ENCODE data around the gene POMC.
"Not testable (repeated sequence)": the region's sequence is repeated elsewhere in the genome, so short reads cannot be mapped to it uniquely, and the experiment has no call there.

POMC gene

GRCh38 chr2:25168256-25169072 lies at the start of gene POMC:
POMC (minus strand) TSS chr2:25168580; CDS start chr2:25164772, 3,808 bp downstream.
- no peak for DNase-seq

- no peak for DNase-seq
Observed at GRCh38 chr2:25218100-25218499, 49.7 kb upstream of the POMC start.

GRCh38 chr2:25215948-25216679 lies 47.7 kb upstream of the POMC start:
- DNase-seq, result peak; percentile 89

- DNase-seq, result no peak
Observed at GRCh38 chr2:25215232-25215631, 46.9 kb upstream of the POMC start.

- no peak for DNase-seq
Observed at GRCh38 chr2:25213229-25213628, 44.8 kb upstream of the POMC start.

- DNase-seq, result not testable (repeated sequence)
Observed at GRCh38 chr2:25210923-25211322, 42.5 kb upstream of the POMC start.

GRCh38 chr2:25207078-25207545 lies 38.7 kb upstream of the POMC start:
- peak; percentile 56 for DNase-seq

- DNase-seq, result peak; percentile 47
Observed at GRCh38 chr2:25204190-25204838, 35.9 kb upstream of the POMC start.

GRCh38 chr2:25202275-25202674 lies 33.9 kb upstream of the POMC start:
- DNase-seq, result no peak

- no peak for DNase-seq
Observed at GRCh38 chr2:25201794-25202193, 33.4 kb upstream of the POMC start.

GRCh38 chr2:25201265-25201664 lies 32.9 kb upstream of the POMC start:
- DNase-seq, result no peak

- DNase-seq, result no peak
Observed at GRCh38 chr2:25198576-25198975, 30.2 kb upstream of the POMC start.

GRCh38 chr2:25198209-25198525 lies 29.8 kb upstream of the POMC start:
- DNase-seq, result no peak

GRCh38 chr2:25197336-25198208 lies 29.2 kb upstream of the POMC start:
- DNase-seq, result no peak

GRCh38 chr2:25194576-25195122 lies 26.3 kb upstream of the POMC start:
- no peak for DNase-seq

- no peak for DNase-seq
Observed at GRCh38 chr2:25190536-25190935, 22.2 kb upstream of the POMC start.

GRCh38 chr2:25188405-25188804 lies 20.0 kb upstream of the POMC start:
- no peak for DNase-seq

GRCh38 chr2:25187729-25188350 lies 19.5 kb upstream of the POMC start:
- DNase-seq, result no peak

GRCh38 chr2:25184254-25184653 lies 15.9 kb upstream of the POMC start:
- DNase-seq, result no peak

GRCh38 chr2:25178976-25179375 lies 10.6 kb upstream of the POMC start:
- DNase-seq, result no peak

- no peak for DNase-seq
Observed at GRCh38 chr2:25177211-25177611, 8.8 kb upstream of the POMC start.

All from CD4-positive, alpha-beta T cell treated with Interleukin-15 for 1 hour (primary cell).